Measurements from ENCODE around the gene DST.

DST gene

GRCh38 chr6:56605435-56605834 is 37.3 kb downstream of the DST start:
- Histone ChIP-seq H3K27me3 (ENCODE audit: insufficient read depth, low read length) (no peaks in the 10 kb centered on the region), H3K27ac (ENCODE audit: low read depth, low read length) (no peak overlapping the region), H3K4me1 (ENCODE audit: control insufficient read depth, insufficient read depth, low read length, unreplicated experiment) (no peaks in the 10 kb centered on the region), H3K79me2 (ENCODE audit: control insufficient read depth, insufficient read depth, low read length, unreplicated experiment) (no peaks in the 10 kb centered on the region), H3K36me3 (ENCODE audit: insufficient read depth, low read length) (peaks cover 71% of the 10 kb centered on the region), H3K4me3 (ENCODE audit: low read depth, low read length) (no peak overlapping the region), H2AFZ (ENCODE audit: low read length, unreplicated experiment) (no peak overlapping the region)

GRCh38 chr6:56604186-56604585 is 38.5 kb downstream of the DST start:
- H3K79me2 ChIP-seq (ENCODE audit: control insufficient read depth, insufficient read depth, low read length, unreplicated experiment), result no peaks in the 10 kb centered on the region
- H3K36me3 ChIP-seq (ENCODE audit: insufficient read depth, low read length), result peaks cover 73% of the 10 kb centered on the region
- H3K27ac ChIP-seq (ENCODE audit: low read depth, low read length), result no peak overlapping the region
- no peak overlapping the region for H3K4me3 ChIP-seq (ENCODE audit: low read depth, low read length)
- no peaks in the 10 kb centered on the region for H3K4me1 ChIP-seq (ENCODE audit: control insufficient read depth, insufficient read depth, low read length, unreplicated experiment)
- H3K27me3 ChIP-seq (ENCODE audit: insufficient read depth, low read length), result no peaks in the 10 kb centered on the region
- no peak overlapping the region for H2AFZ ChIP-seq (ENCODE audit: low read length, unreplicated experiment)

GRCh38 chr6:56601390-56601789 is 41.3 kb downstream of the DST start:
- H2AFZ ChIP-seq (ENCODE audit: low read length, unreplicated experiment), result no peak overlapping the region
- no peaks in the 10 kb centered on the region for H3K27me3 ChIP-seq (ENCODE audit: insufficient read depth, low read length)
- H3K4me3 ChIP-seq (ENCODE audit: low read depth, low read length), result no peak overlapping the region
- no peaks in the 10 kb centered on the region for H3K4me1 ChIP-seq (ENCODE audit: control insufficient read depth, insufficient read depth, low read length, unreplicated experiment)
- no peak overlapping the region for H3K27ac ChIP-seq (ENCODE audit: low read depth, low read length)
- H3K79me2 ChIP-seq (ENCODE audit: control insufficient read depth, insufficient read depth, low read length, unreplicated experiment), result no peaks in the 10 kb centered on the region
- H3K36me3 ChIP-seq (ENCODE audit: insufficient read depth, low read length), result peaks cover 58% of the 10 kb centered on the region

GRCh38 chr6:56595490-56596122 is 47.1 kb downstream of the DST start:
- Histone ChIP-seq H3K4me3 (ENCODE audit: low read depth, low read length) (no peak overlapping the region), H3K36me3 (ENCODE audit: insufficient read depth, low read length) (peaks cover 39% of the 10 kb centered on the region), H3K27ac (ENCODE audit: low read depth, low read length) (no peak overlapping the region), H2AFZ (ENCODE audit: low read length, unreplicated experiment) (no peak overlapping the region), H3K27me3 (ENCODE audit: insufficient read depth, low read length) (no peaks in the 10 kb centered on the region), H3K79me2 (ENCODE audit: control insufficient read depth, insufficient read depth, low read length, unreplicated experiment) (no peaks in the 10 kb centered on the region), H3K4me1 (ENCODE audit: control insufficient read depth, insufficient read depth, low read length, unreplicated experiment) (peaks cover 7% of the 10 kb centered on the region)

- peaks cover 7% of the 10 kb centered on the region for H3K4me1 ChIP-seq (ENCODE audit: control insufficient read depth, insufficient read depth, low read length, unreplicated experiment)
Measured at GRCh38 chr6:56594699-56595098, 48.0 kb downstream of the DST start.

GRCh38 chr6:56593801-56594318 is 48.8 kb downstream of the DST start:
- no peak overlapping the region for H2AFZ ChIP-seq (ENCODE audit: low read length, unreplicated experiment)
- H3K4me3 ChIP-seq (ENCODE audit: low read depth, low read length), result no peak overlapping the region
- peaks cover 43% of the 10 kb centered on the region for H3K36me3 ChIP-seq (ENCODE audit: insufficient read depth, low read length)
- H3K79me2 ChIP-seq (ENCODE audit: control insufficient read depth, insufficient read depth, low read length, unreplicated experiment), result no peaks in the 10 kb centered on the region
- H3K27me3 ChIP-seq (ENCODE audit: insufficient read depth, low read length), result no peaks in the 10 kb centered on the region
- no peak overlapping the region for H3K27ac ChIP-seq (ENCODE audit: low read depth, low read length)
- peaks cover 7% of the 10 kb centered on the region for H3K4me1 ChIP-seq (ENCODE audit: control insufficient read depth, insufficient read depth, low read length, unreplicated experiment)

More at GRCh38 chr6:56594699-56595098, 48.0 kb downstream of the DST start:
- Histone ChIP-seq H3K27ac (ENCODE audit: low read depth, low read length) (no peak overlapping the region), H3K4me3 (ENCODE audit: low read depth, low read length) (no peak overlapping the region), H3K79me2 (ENCODE audit: control insufficient read depth, insufficient read depth, low read length, unreplicated experiment) (no peaks in the 10 kb centered on the region), H3K27me3 (ENCODE audit: insufficient read depth, low read length) (no peaks in the 10 kb centered on the region), H2AFZ (ENCODE audit: low read length, unreplicated experiment) (no peak overlapping the region), H3K36me3 (ENCODE audit: insufficient read depth, low read length) (peaks cover 40% of the 10 kb centered on the region)

- Histone ChIP-seq H3K4me3 (ENCODE audit: low read depth, low read length) (no peak overlapping the region), H3K27ac (ENCODE audit: low read depth, low read length) (no peak overlapping the region), H2AFZ (ENCODE audit: low read length, unreplicated experiment) (no peak overlapping the region), H3K27me3 (ENCODE audit: insufficient read depth, low read length) (no peaks in the 10 kb centered on the region), H3K4me1 (ENCODE audit: control insufficient read depth, insufficient read depth, low read length, unreplicated experiment) (peaks cover 14% of the 10 kb centered on the region), H3K79me2 (ENCODE audit: control insufficient read depth, insufficient read depth, low read length, unreplicated experiment) (no peaks in the 10 kb centered on the region), H3K36me3 (ENCODE audit: insufficient read depth, low read length) (no peaks in the 10 kb centered on the region)
Measured at GRCh38 chr6:56582236-56582635, 60.5 kb downstream of the DST start.

GRCh38 chr6:56581296-56581925 is 61.3 kb downstream of the DST start:
- H3K79me2 ChIP-seq (ENCODE audit: control insufficient read depth, insufficient read depth, low read length, unreplicated experiment), result no peaks in the 10 kb centered on the region
- no peak overlapping the region for H3K27ac ChIP-seq (ENCODE audit: low read depth, low read length)

GRCh38 chr6:56580271-56580670 is 62.4 kb downstream of the DST start:
- no peaks in the 10 kb centered on the region for H3K27me3 ChIP-seq (ENCODE audit: insufficient read depth, low read length)
- no peaks in the 10 kb centered on the region for H3K36me3 ChIP-seq (ENCODE audit: insufficient read depth, low read length)
- no peak overlapping the region for H3K4me3 ChIP-seq (ENCODE audit: low read depth, low read length)
- peaks cover 14% of the 10 kb centered on the region for H3K4me1 ChIP-seq (ENCODE audit: control insufficient read depth, insufficient read depth, low read length, unreplicated experiment)
- no peak overlapping the region for H3K27ac ChIP-seq (ENCODE audit: low read depth, low read length)
- no peaks in the 10 kb centered on the region for H3K79me2 ChIP-seq (ENCODE audit: control insufficient read depth, insufficient read depth, low read length, unreplicated experiment)
- no peak overlapping the region for H2AFZ ChIP-seq (ENCODE audit: low read length, unreplicated experiment)

More at GRCh38 chr6:56581296-56581925, 61.3 kb downstream of the DST start:
- no peak overlapping the region for H3K4me3 ChIP-seq (ENCODE audit: low read depth, low read length)
- no peak overlapping the region for H2AFZ ChIP-seq (ENCODE audit: low read length, unreplicated experiment)
- H3K36me3 ChIP-seq (ENCODE audit: insufficient read depth, low read length), result no peaks in the 10 kb centered on the region
- H3K4me1 ChIP-seq (ENCODE audit: control insufficient read depth, insufficient read depth, low read length, unreplicated experiment), result peaks cover 14% of the 10 kb centered on the region
- H3K27me3 ChIP-seq (ENCODE audit: insufficient read depth, low read length), result no peaks in the 10 kb centered on the region

GRCh38 chr6:56579155-56579851 is 63.4 kb downstream of the DST start:
- Histone ChIP-seq H3K79me2 (ENCODE audit: control insufficient read depth, insufficient read depth, low read length, unreplicated experiment) (no peaks in the 10 kb centered on the region), H3K4me3 (ENCODE audit: low read depth, low read length) (no peak overlapping the region), H3K27me3 (ENCODE audit: insufficient read depth, low read length) (no peaks in the 10 kb centered on the region), H3K36me3 (ENCODE audit: insufficient read depth, low read length) (no peaks in the 10 kb centered on the region), H3K4me1 (ENCODE audit: control insufficient read depth, insufficient read depth, low read length, unreplicated experiment) (peaks cover 14% of the 10 kb centered on the region), H2AFZ (ENCODE audit: low read length, unreplicated experiment) (no peak overlapping the region), H3K27ac (ENCODE audit: low read depth, low read length) (peak overlapping the region; percentile 44)

Data from ACC112 (cell line).